DND-41 (cell line): ENCODE results near the gene LAIR1.

Source experiments
- CTCF ChIP-seq: IDR thresholded peaks from 2 replicates; pipeline ENCODE4 v1.5.1; 2012; ENCODE audit warnings: borderline replicate concordance, low read length, moderate library complexity, mild to moderate bottlenecking; ENCODE audit not compliant: poor library complexity, severe bottlenecking; ENCODE audit errors: extremely low read depth
- EZH2 ChIP-seq: IDR thresholded peaks from 3 replicates; pipeline ENCODE4 v1.6.1; 2012; ENCODE audit warnings: borderline replicate concordance, low read depth, mild to moderate bottlenecking, moderate library complexity, low read length, inconsistent platforms; ENCODE audit not compliant: severe bottlenecking

GRCh38 chr19:54317108-54317964 lies 47.4 kb downstream of the LAIR1 start:
- TF ChIP-seq CTCF (no peak), EZH2 (no peak)
